GM12878 (cell line): ENCODE results near the gene SLC6A12. TPM values are rescaled to one million over a fixed set of nuclear protein-coding genes. Genes with fewer than 3 reads are reported as not detected.
A peak's percentile ranks its signal among the peaks of the same experiment; 100 is the strongest.

Experiments used
- ATAC-seq: fragments of 200-7000 bp; cut with Tn5 transposase; 3 replicates; pipeline ENCODE4 v1.9.1; 2020; ENCODE audit warnings: mild to moderate bottlenecking, moderate library complexity
- BruUV-seq: library from RNA; stranded (reverse); fragments of 400-500 nt; replicated peaks from 2 replicates; lab custom pipeline; 2021; lab: Mats Ljungman, UMichigan
- CTCF ChIA-PET: fragments of 300-600 bp; sonication (Branson Sonifier 250); formaldehyde crosslinking; extraction: SDS; loops from one replicate; lab custom pipeline; 2021; ENCODE audit warnings: inconsistent platforms; lab: Yijun Ruan, JAX
- POLR2A ChIA-PET: fragments of 350-600 bp; formaldehyde crosslinking; extraction: SDS; loops from one replicate; lab custom pipeline; 2021; ENCODE audit warnings: inconsistent platforms; lab: Charles Lee
- RAD21 ChIA-PET: fragments of 300-600 bp; sonication (Branson Sonifier 250); formaldehyde crosslinking; loops from one replicate; lab custom pipeline; 2023; ENCODE audit warnings: antibody characterized with exemption; ENCODE audit not compliant: unreplicated experiment; lab: Charles Lee
- SMC1A ChIA-PET: fragments of 300-600 bp; sonication (Branson Sonifier 250); formaldehyde crosslinking; loops from one replicate; lab custom pipeline; 2023; ENCODE audit not compliant: unreplicated experiment, uncharacterized antibody; lab: Charles Lee
- DNase-seq: peaks from one replicate; pipeline ENCODE4 v3.0.0-alpha.2; 2011; ENCODE audit warnings: low read depth, low spot score
- FAIRE-seq: peaks from 3 replicates; lab custom pipeline; 2011; peaks lifted over from hg19 to GRCh38; lab: Jason Lieb, UNC
- H2AFZ ChIP-seq: 2 replicates; pipeline ENCODE4 v1.6.0; 2011; ENCODE audit warnings: low read depth, low read length, control low read depth; ENCODE audit not compliant: control insufficient read depth
- H3K27ac ChIP-seq: 2 replicates; pipeline ENCODE4 v1.5.1; 2011; ENCODE audit warnings: control low read depth; ENCODE audit not compliant: control insufficient read depth, insufficient read depth
- H3K27me3 ChIP-seq, 2 experiments: replicated peaks in 1 of 2; 2 replicates each; pipeline versions ENCODE4 v1.6.0 to v1.6.1; 2011; ENCODE audit warnings: low read length in 1 of 2; ENCODE audit not compliant: control insufficient read depth in 2 of 2, insufficient read depth in 2 of 2
- H3K36me3 ChIP-seq, 2 experiments: 2 replicates each; pipeline ENCODE4 v1.5.1; 2011; ENCODE audit warnings: low read length in 1 of 2; ENCODE audit not compliant: control insufficient read depth in 2 of 2, insufficient read depth in 2 of 2
- H3K4me1 ChIP-seq: 2 replicates; pipeline ENCODE4 v1.6.1; 2011; ENCODE audit warnings: mild to moderate bottlenecking, low read length, moderate library complexity, mixed read lengths; ENCODE audit not compliant: control insufficient read depth, insufficient read depth
- H3K4me2 ChIP-seq: 2 replicates; pipeline ENCODE4 v1.6.0; 2011; ENCODE audit warnings: control low read depth; ENCODE audit not compliant: control insufficient read depth, insufficient read depth
- H3K4me3 ChIP-seq: fragments of 200-600 bp; sonication (generic); 2 replicates; pipeline ENCODE4 v1.5.1; 2016
- H3K79me2 ChIP-seq: 2 replicates; pipeline ENCODE4 v1.6.0; 2011; ENCODE audit warnings: low read length; ENCODE audit not compliant: control insufficient read depth, insufficient read depth
- H3K9ac ChIP-seq: 2 replicates; pipeline ENCODE4 v1.8.0; 2011; ENCODE audit warnings: low read length, control low read depth, mixed read lengths; ENCODE audit not compliant: control insufficient read depth, insufficient read depth
- H3K9me3 ChIP-seq: replicated peaks from 3 replicates; pipeline ENCODE4 v1.5.1; 2011; ENCODE audit warnings: mild to moderate bottlenecking, low read length; ENCODE audit not compliant: control insufficient read depth, insufficient read depth
- H4K20me1 ChIP-seq: 2 replicates; pipeline ENCODE4 v1.6.0; 2011; ENCODE audit not compliant: control insufficient read depth, insufficient read depth
- BCL3 ChIP-seq: IDR thresholded peaks from 2 replicates; pipeline ENCODE4 v1.6.1; 2011; ENCODE audit warnings: borderline replicate concordance, low read depth, mild to moderate bottlenecking, moderate library complexity, low read length; ENCODE audit not compliant: insufficient read depth, poor library complexity, severe bottlenecking
- CHD4 ChIP-seq: fragments of 200-600 bp; sonication (generic); IDR thresholded peaks from 2 replicates; pipeline ENCODE4 v1.6.1; 2016; ENCODE audit warnings: mild to moderate bottlenecking
- CREB1 ChIP-seq: IDR thresholded peaks from 2 replicates; pipeline ENCODE4 v1.6.1; 2012; ENCODE audit warnings: low read depth, mild to moderate bottlenecking, inconsistent platforms
- GABPA ChIP-seq: IDR thresholded peaks from 2 replicates; pipeline ENCODE4 v1.6.1; 2014; ENCODE audit warnings: antibody characterized with exemption, low read depth, mild to moderate bottlenecking, inconsistent platforms
- IKZF2 ChIP-seq, 2 experiments: fragments of 450-650 bp; IDR thresholded peaks; 2 replicates each; pipeline ENCODE4 v1.6.1; 2017; ENCODE audit warnings: mild to moderate bottlenecking in 2 of 2, moderate library complexity in 2 of 2
- MXI1 ChIP-seq: fragments of 150-350 bp; IDR thresholded peaks from 2 replicates; pipeline ENCODE4 v1.6.1; 2011; ENCODE audit warnings: low read depth, mild to moderate bottlenecking, inconsistent platforms, low read length, improper control_type of control experiment
- NR2F1 ChIP-seq: fragments of 450-650 bp; conservative IDR thresholded peaks from 2 replicates; pipeline ENCODE4 v1.6.1; 2017; ENCODE audit warnings: mild to moderate bottlenecking
- RAD21 ChIP-seq: IDR thresholded peaks from 2 replicates; pipeline ENCODE4 v1.6.1; 2011; ENCODE audit warnings: mild to moderate bottlenecking, low read depth, low read length, moderate library complexity; ENCODE audit not compliant: insufficient read depth
- RBBP5 ChIP-seq: fragments of 200-600 bp; sonication (generic); conservative IDR thresholded peaks from 2 replicates; pipeline ENCODE4 v1.6.1; 2016
- RELB ChIP-seq: fragments of 450-650 bp; IDR thresholded peaks from 2 replicates; pipeline ENCODE4 v1.6.1; 2017; ENCODE audit warnings: low read depth, mild to moderate bottlenecking, moderate library complexity
- SREBF2 ChIP-seq: IDR thresholded peaks from 2 replicates; pipeline ENCODE4 v1.6.1; 2012; ENCODE audit warnings: mild to moderate bottlenecking, low read length
- SUPT20H ChIP-seq: IDR thresholded peaks from 2 replicates; pipeline ENCODE4 v1.6.1; 2011; ENCODE audit warnings: low read depth, mild to moderate bottlenecking, low read length, moderate library complexity, borderline replicate concordance; ENCODE audit not compliant: control insufficient read depth
- ZNF207 ChIP-seq: fragments of 450-650 bp; IDR thresholded peaks from 2 replicates; pipeline ENCODE4 v1.6.1; 2014; ENCODE audit warnings: antibody characterized with exemption, mild to moderate bottlenecking, borderline replicate concordance
- WGBS: methylation state at CpG from one replicate; pipeline ENCODE4 v1.1.6; 2016; ENCODE audit warnings: low lambda C conversion rate; ENCODE audit not compliant: insufficient replicate concordance, insufficient coverage; ENCODE audit errors: missing lambda C conversion rate; 5-methylcytosine and 5-hydroxymethylcytosine counted together
- in situ Hi-C: fragments of 300-500 bp; cut with MboI; formaldehyde crosslinking; loops from 9 replicates; pipeline ENCODE4 v1.14.3; 2018; ENCODE audit warnings: mixed read lengths
- intact Hi-C: fragments of 100-400 bp; cut with micrococcal nuclease; formaldehyde crosslinking; loops from one replicate; pipeline ENCODE4 v1.14.2; 2022; ENCODE audit not compliant: unreplicated experiment
- polyA plus RNA-seq, 11 experiments: library from polyadenylated mRNA; depleted of rRNA in 4 of 11; unstranded in 6 of 11; stranded (reverse) in 5 of 11; fragments of >200 nt; fragmentation: Nextera tagmentation in 4 of 11; fragmentation: Illumina TruSeq in 1 of 11; extraction: Ambion mirVana in 4 of 11; extraction: Trizol in 1 of 11; gene quantifications; 1 replicate in 1 of 11; 2 replicates in 10 of 11; pipeline versions ENCODE4 v1.2.1 to v1.2.3, GENCODE V29; 2011 to 2016; ENCODE audit warnings: inconsistent platforms in 2 of 11, missing spikeins in 2 of 11, low read depth in 1 of 11
- total RNA-seq, 4 experiments: library from RNA; depleted of rRNA in 3 of 4; stranded (reverse); fragments of >200 nt in 3 of 4; fragmentation: Illumina TruSeq in 1 of 4; extraction: Trizol in 1 of 4; gene quantifications; 2 replicates each; pipeline versions ENCODE4 v1.2.1 to v1.2.3, GENCODE V29; 2013 to 2021

Gene SLC6A12
- total and polyA plus RNA-seq, 10 of the 15 experiments (the other 5 are each of a cell fraction or from before 2014, with no cell fraction given) = 0.06 to 0.11 (median 0.07) TPM; not detected in 7

- ATAC-seq = peak; percentile 68
- peak overlapping the region; percentile 7; the same call in 1 of the 2 replicates for H2AFZ ChIP-seq
- no peaks in the 10 kb centered on the region for H3K79me2 ChIP-seq
- WGBS = 72% methylated on average over 11 of the region's 11 CpGs
- H4K20me1 ChIP-seq = no peaks in the 10 kb centered on the region
- H3K4me1 ChIP-seq = peaks cover 8% of the 10 kb centered on the region
- H3K27ac ChIP-seq = no peak overlapping the region
- ChIA-PET POLR2A (no interaction called here), RAD21 (no interaction called here), CTCF (interaction anchor here (2.6 kb wide), 1 partner anchor 14 kb away, joined by 6 read pairs; no protein-coding TSS in a partner anchor), SMC1A (no interaction called here)
- H3K4me2 ChIP-seq = no peak overlapping the region
- no peaks in the 10 kb centered on the region for H3K36me3 ChIP-seq
- in situ Hi-C loops = no loop called here
- H3K9me3 ChIP-seq = no peaks in the 10 kb centered on the region
- no peak for FAIRE-seq
- no peak overlapping the region for H3K4me3 ChIP-seq
- no peaks in the 10 kb centered on the region; a peak in 2 of 4 replicates for H3K27me3 ChIP-seq
- TF ChIP-seq CHD4 (no peak), SREBF2 (no peak), NR2F1 (no peak), RAD21 (peak; percentile 21; the same call in 1 of the 2 replicates)
- no peak overlapping the region for H3K9ac ChIP-seq
- intact Hi-C loops = no loop called here
- no peak for DNase-seq
- no TSS peak for BruUV-seq
Measured at GRCh38 chr12:166425-167075, 47.4 kb downstream of the SLC6A12 start.

- WGBS = 62% methylated on average over 12 of the region's 15 CpGs
- RAD21 ChIA-PET = no interaction called here
- H3K27ac ChIP-seq = no peak overlapping the region
- H3K36me3 ChIP-seq = no peaks in the 10 kb centered on the region
- no peak overlapping the region for H3K4me2 ChIP-seq
- no peaks in the 10 kb centered on the region for H3K79me2 ChIP-seq
- no peak overlapping the region for H3K4me3 ChIP-seq
- no TSS peak for BruUV-seq
- no peak overlapping the region for H3K9ac ChIP-seq
- intact Hi-C loops = no loop called here
- no peaks in the 10 kb centered on the region for H4K20me1 ChIP-seq
- no peaks in the 10 kb centered on the region for H3K9me3 ChIP-seq
- FAIRE-seq = no peak
- TF ChIP-seq RBBP5 (no peak), ZNF207 (no peak), RELB (no peak), SUPT20H (no peak), CREB1 (no peak), MXI1 (no peak), BCL3 (no peak), IKZF2 (IDR thresholded peaks at IDR 0.05) (no peak), GABPA (no peak)
- TF ChIP-seq, all 136 proteins: peak for 0
- in situ Hi-C loops = no loop called here
- ATAC-seq (no peak), DNase-seq (no peak)
- ChIA-PET CTCF (interaction anchor here (2.6 kb wide), 1 partner anchor 13 kb away, joined by 6 read pairs; no protein-coding TSS in a partner anchor), SMC1A (no interaction called here), POLR2A (no interaction called here)
- no peak overlapping the region for H2AFZ ChIP-seq
- no peaks in the 10 kb centered on the region; a peak in 2 of 4 replicates for H3K27me3 ChIP-seq
- peaks cover 8% of the 10 kb centered on the region for H3K4me1 ChIP-seq
Measured at GRCh38 chr12:165862-166368, 48.0 kb downstream of the SLC6A12 start.
